Liver (tissue), 9 donors: ENCODE data around the gene PSD. TPM values are rescaled to one million over a fixed set of nuclear protein-coding genes. Genes with fewer than 3 reads are reported as not detected.

Source experiments
- DNase-seq: peaks from one replicate; pipeline ENCODE4 v3.0.0-alpha.2; 2017; ENCODE audit warnings: low spot score
- H3K27ac ChIP-seq, 2 donors: one replicate each; pipeline ENCODE4 v1.7.0; 2013; ENCODE audit warnings: inconsistent platforms in 2 of 2, low read length in 2 of 2, control low read depth in 1 of 2, low read depth in 1 of 2, mild to moderate bottlenecking in 1 of 2
- H3K27me3 ChIP-seq, 4 donors: one replicate each; pipeline versions ENCODE4 v1.6.1 to v1.7.0; 2013; ENCODE audit warnings: low read length in 3 of 4, inconsistent platforms in 1 of 4, mild to moderate bottlenecking in 1 of 4, moderate library complexity in 1 of 4; ENCODE audit not compliant: control insufficient read depth in 4 of 4, insufficient read depth in 4 of 4
- H3K36me3 ChIP-seq, 4 donors: one replicate each; pipeline versions ENCODE4 v1.6.1 to v1.7.0; 2013; ENCODE audit warnings: low read length in 3 of 4, mild to moderate bottlenecking in 3 of 4, low read depth in 1 of 4, moderate library complexity in 1 of 4; ENCODE audit not compliant: control insufficient read depth in 4 of 4, insufficient read depth in 3 of 4
- H3K4me1 ChIP-seq, 4 donors: one replicate each; pipeline versions ENCODE4 v1.6.1 to v1.7.0; 2013; ENCODE audit warnings: low read length in 3 of 4, mild to moderate bottlenecking in 3 of 4, moderate library complexity in 1 of 4; ENCODE audit not compliant: control insufficient read depth in 4 of 4, insufficient read depth in 4 of 4
- H3K4me3 ChIP-seq, 3 donors: one replicate each; pipeline versions ENCODE4 v1.6.1 to v1.7.0; 2013; ENCODE audit warnings: low read length in 3 of 3, control low read depth in 1 of 3, low read depth in 1 of 3, mild to moderate bottlenecking in 1 of 3
- H3K9ac ChIP-seq, 2 donors: one replicate each; pipeline ENCODE4 v1.7.0; 2013; ENCODE audit warnings: low read length in 2 of 2, mild to moderate bottlenecking in 2 of 2, moderate library complexity in 2 of 2, control low read depth in 1 of 2, low read depth in 1 of 2
- H3K9me3 ChIP-seq, 4 donors: one replicate each; pipeline versions ENCODE4 v1.6.1 to v1.7.0; 2013; ENCODE audit warnings: low read length in 3 of 4; ENCODE audit not compliant: control insufficient read depth in 4 of 4
- ATF3 ChIP-seq: IDR thresholded peaks from 2 replicates; pipeline ENCODE4 v1.6.1; 2016; ENCODE audit warnings: antibody characterized with exemption
- CTCF ChIP-seq: fragments of 150-350 bp; IDR thresholded peaks from 2 replicates; pipeline ENCODE4 v1.5.1; 2017; ENCODE audit warnings: improper control_type of control experiment, low read depth, low read length; ENCODE audit not compliant: missing input control
- EGR1 ChIP-seq, 2 donors: IDR thresholded peaks; 2 replicates each; pipeline ENCODE4 v1.6.1; 2016 to 2018; ENCODE audit warnings: antibody characterized with exemption in 2 of 2, low read depth in 2 of 2
- FOXA1 ChIP-seq: IDR thresholded peaks from 2 replicates; pipeline ENCODE4 v1.6.1; 2016; ENCODE audit warnings: antibody characterized with exemption
- GABPA ChIP-seq, 2 donors: IDR thresholded peaks in 1 of 2; conservative IDR thresholded peaks in 1 of 2; 2 replicates each; pipeline ENCODE4 v1.6.1; 2016; ENCODE audit warnings: antibody characterized with exemption in 2 of 2, mild to moderate bottlenecking in 1 of 2, moderate library complexity in 1 of 2
- HNF4A ChIP-seq, 2 donors: conservative IDR thresholded peaks; 2 replicates each; pipeline ENCODE4 v1.6.1; 2016; ENCODE audit warnings: antibody characterized with exemption in 2 of 2, mild to moderate bottlenecking in 2 of 2
- HNF4G ChIP-seq: IDR thresholded peaks from 2 replicates; pipeline ENCODE4 v1.6.1; 2016; ENCODE audit warnings: antibody characterized with exemption
- NR2F2 ChIP-seq: IDR thresholded peaks from 2 replicates; pipeline ENCODE4 v1.6.1; 2016; ENCODE audit warnings: antibody characterized with exemption
- RAD21 ChIP-seq, 2 donors: IDR thresholded peaks; 2 replicates each; pipeline ENCODE4 v1.6.1; 2016; ENCODE audit warnings: antibody characterized with exemption in 2 of 2, mild to moderate bottlenecking in 2 of 2
- RXRA ChIP-seq, 2 donors: IDR thresholded peaks; 2 replicates each; pipeline ENCODE4 v1.6.1; 2017 to 2018; ENCODE audit warnings: antibody characterized with exemption in 2 of 2, mild to moderate bottlenecking in 1 of 2
- YY1 ChIP-seq: IDR thresholded peaks from 2 replicates; pipeline ENCODE4 v1.6.1; 2016; ENCODE audit warnings: antibody characterized with exemption, mild to moderate bottlenecking
- ZBTB33 ChIP-seq: IDR thresholded peaks from 2 replicates; pipeline ENCODE4 v1.6.1; 2016; ENCODE audit warnings: antibody characterized with exemption
- WGBS: extraction: QIAGEN DNeasy Blood & Tissue Kit; methylation state at CpG from one replicate; pipeline ENCODE4 v1.1.7; 2013; 5-methylcytosine and 5-hydroxymethylcytosine counted together
- polyA plus RNA-seq, 2 donors: library from polyadenylated mRNA; stranded (reverse) in 1 of 2; unstranded in 1 of 2; fragments of 200-250 nt in 1 of 2; fragments of >200 nt in 1 of 2; fragmentation: Nextera tagmentation in 1 of 2; extraction: Ambion mirVana in 1 of 2; gene quantifications; one replicate each; pipeline versions ENCODE4 v1.2.1 to v1.2.3, GENCODE V29; 2013 to 2015
- total RNA-seq, 2 donors: library from RNA; depleted of rRNA; stranded (reverse); fragments of >200 nt; gene quantifications; one replicate each; pipeline ENCODE4 v1.2.3, GENCODE V29; 2014
- TF ChIP-seq, protein P1 (sequence below): IDR thresholded peaks from 2 replicates; pipeline ENCODE4 v1.6.1; 2016; ENCODE audit warnings: antibody characterized with exemption, mild to moderate bottlenecking
- TF ChIP-seq, protein P2 (sequence below): IDR thresholded peaks from 2 replicates; pipeline ENCODE4 v1.6.1; 2016; ENCODE audit warnings: antibody characterized with exemption
- donor health status: healthy.
- donor health status: healthy.
- donor health status: healthy.
- donor health status: healthy.
- donor health status: healthy.

Gene PSD
- total and polyA plus RNA-seq, 4 donors: 0.56 to 1.3 (median 0.71) TPM

DNA sequence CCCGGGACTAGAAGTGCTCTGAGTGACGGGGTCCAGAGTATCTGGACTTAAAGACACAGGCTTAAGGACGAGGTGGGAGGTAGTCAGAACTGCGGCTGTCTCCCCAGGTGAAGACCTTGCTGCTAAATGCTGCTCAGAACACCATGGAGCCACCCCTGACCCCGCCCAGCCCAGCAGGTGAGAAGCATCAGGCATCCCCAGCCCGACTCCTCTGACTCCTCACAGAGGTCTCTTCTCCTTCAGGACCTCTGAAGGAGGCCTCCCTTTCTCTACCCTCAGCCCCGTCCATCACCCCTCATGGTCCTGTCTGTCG, 17.3 kb downstream of the PSD start:
- H3K27me3 ChIP-seq: no peaks in the 10 kb centered on the region
- no peak for TF ChIP-seq ATF3
- TF ChIP-seq RAD21 (IDR thresholded peaks at IDR 0.05): no peak
- TF ChIP-seq HNF4A (conservative IDR thresholded peaks at IDR 0.05): no peak
- TF ChIP-seq, protein P1, sequence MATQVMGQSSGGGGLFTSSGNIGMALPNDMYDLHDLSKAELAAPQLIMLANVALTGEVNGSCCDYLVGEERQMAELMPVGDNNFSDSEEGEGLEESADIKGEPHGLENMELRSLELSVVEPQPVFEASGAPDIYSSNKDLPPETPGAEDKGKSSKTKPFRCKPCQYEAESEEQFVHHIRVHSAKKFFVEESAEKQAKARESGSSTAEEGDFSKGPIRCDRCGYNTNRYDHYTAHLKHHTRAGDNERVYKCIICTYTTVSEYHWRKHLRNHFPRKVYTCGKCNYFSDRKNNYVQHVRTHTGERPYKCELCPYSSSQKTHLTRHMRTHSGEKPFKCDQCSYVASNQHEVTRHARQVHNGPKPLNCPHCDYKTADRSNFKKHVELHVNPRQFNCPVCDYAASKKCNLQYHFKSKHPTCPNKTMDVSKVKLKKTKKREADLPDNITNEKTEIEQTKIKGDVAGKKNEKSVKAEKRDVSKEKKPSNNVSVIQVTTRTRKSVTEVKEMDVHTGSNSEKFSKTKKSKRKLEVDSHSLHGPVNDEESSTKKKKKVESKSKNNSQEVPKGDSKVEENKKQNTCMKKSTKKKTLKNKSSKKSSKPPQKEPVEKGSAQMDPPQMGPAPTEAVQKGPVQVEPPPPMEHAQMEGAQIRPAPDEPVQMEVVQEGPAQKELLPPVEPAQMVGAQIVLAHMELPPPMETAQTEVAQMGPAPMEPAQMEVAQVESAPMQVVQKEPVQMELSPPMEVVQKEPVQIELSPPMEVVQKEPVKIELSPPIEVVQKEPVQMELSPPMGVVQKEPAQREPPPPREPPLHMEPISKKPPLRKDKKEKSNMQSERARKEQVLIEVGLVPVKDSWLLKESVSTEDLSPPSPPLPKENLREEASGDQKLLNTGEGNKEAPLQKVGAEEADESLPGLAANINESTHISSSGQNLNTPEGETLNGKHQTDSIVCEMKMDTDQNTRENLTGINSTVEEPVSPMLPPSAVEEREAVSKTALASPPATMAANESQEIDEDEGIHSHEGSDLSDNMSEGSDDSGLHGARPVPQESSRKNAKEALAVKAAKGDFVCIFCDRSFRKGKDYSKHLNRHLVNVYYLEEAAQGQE: no peak
- TF ChIP-seq HNF4G: no peak
- TF ChIP-seq FOXA1: no peak
- TF ChIP-seq, protein P2, sequence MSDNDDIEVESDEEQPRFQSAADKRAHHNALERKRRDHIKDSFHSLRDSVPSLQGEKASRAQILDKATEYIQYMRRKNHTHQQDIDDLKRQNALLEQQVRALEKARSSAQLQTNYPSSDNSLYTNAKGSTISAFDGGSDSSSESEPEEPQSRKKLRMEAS: no peak
- TF ChIP-seq EGR1 (IDR thresholded peaks at IDR 0.05; ENCODE audit: low read depth in 2 of 2): no peak
- no peak for TF ChIP-seq GABPA (IDR thresholded peaks at IDR 0.05 in 1 of 2, conservative IDR thresholded peaks at IDR 0.05 in 1 of 2)
- no peak for TF ChIP-seq ZBTB33
- TF ChIP-seq CTCF: no peak
- TF ChIP-seq RXRA (IDR thresholded peaks at IDR 0.05): no peak
- no peak for TF ChIP-seq YY1
- no peak for TF ChIP-seq NR2F2
- no peak overlapping the region for H3K9ac ChIP-seq
- H3K36me3 ChIP-seq: peaks cover 0 to 27% (median 3%) of the 10 kb centered on the region in 4 donors
- peaks cover 4 to 25% (median 12%) of the 10 kb centered on the region in 4 donors for H3K4me1 ChIP-seq
- no peak overlapping the region for H3K27ac ChIP-seq
- no peak overlapping the region for H3K4me3 ChIP-seq
- H3K9me3 ChIP-seq: no peaks in the 10 kb centered on the region
- no peak for DNase-seq
- WGBS: 96% methylated on average over 8 of the region's 8 CpGs

- H3K9ac ChIP-seq: no peak overlapping the region
- no peak overlapping the region for H3K27ac ChIP-seq
- no peaks in the 10 kb centered on the region for H3K27me3 ChIP-seq
- H3K4me3 ChIP-seq: no peak overlapping the region
- TF ChIP-seq HNF4A (conservative IDR thresholded peaks at IDR 0.05): no peak
- TF ChIP-seq GABPA (IDR thresholded peaks at IDR 0.05 in 1 of 2, conservative IDR thresholded peaks at IDR 0.05 in 1 of 2): no peak
- DNase-seq: no peak
- peaks cover 0 to 27% (median 3%) of the 10 kb centered on the region in 4 donors for H3K36me3 ChIP-seq
- peaks cover 8 to 31% (median 16%) of the 10 kb centered on the region in 4 donors for H3K4me1 ChIP-seq
- WGBS: 95% methylated on average over 22 of the region's 22 CpGs
- H3K9me3 ChIP-seq: no peaks in the 10 kb centered on the region
Measured at GRCh38 chr10:102400598-102401341, 17.8 kb downstream of the PSD start.
